Transverse colon (tissue), 4 donors: ENCODE measurements around the gene TCF19. TPM values are rescaled to one million over a fixed set of nuclear protein-coding genes. Genes with fewer than 3 reads are reported as not detected.

ENCODE experiments used
- DNase-seq: peaks from one replicate; pipeline ENCODE4 v3.0.0-alpha.2; 2019
- H3K27ac ChIP-seq, 4 donors: fragments of 200-600 bp; sonication (generic); 2 replicates each; pipeline ENCODE4 v1.5.1; 2016 to 2018; ENCODE audit warnings: inconsistent platforms in 4 of 4
- H3K27me3 ChIP-seq: fragments of 200-600 bp; sonication (generic); 2 replicates; pipeline ENCODE4 v1.5.1; 2017; ENCODE audit warnings: inconsistent platforms
- H3K36me3 ChIP-seq, 4 donors: fragments of 200-600 bp; sonication (generic); 2 replicates each; pipeline ENCODE4 v1.5.1; 2017 to 2019; ENCODE audit warnings: inconsistent platforms in 4 of 4
- H3K4me1 ChIP-seq, 4 donors: fragments of 200-600 bp; sonication (generic); 2 replicates each; pipeline ENCODE4 v1.5.1; 2017 to 2020; ENCODE audit warnings: inconsistent platforms in 4 of 4
- H3K4me3 ChIP-seq, 4 donors: fragments of 200-600 bp; sonication (generic); 1 replicate in 1 of 4; 2 replicates in 3 of 4; pipeline versions ENCODE4 v1.5.1 to v1.6.1; 2017 to 2019; ENCODE audit warnings: inconsistent platforms in 4 of 4
- H3K9me3 ChIP-seq, 2 donors: fragments of 200-600 bp; sonication (generic); 2 replicates each; pipeline ENCODE4 v1.5.1; 2017 to 2019; ENCODE audit warnings: inconsistent platforms in 2 of 2
- EP300 ChIP-seq: sonication (generic); formaldehyde crosslinking; IDR thresholded peaks from one replicate; pipeline ENCODE4 v1.6.1; 2017; ENCODE audit warnings: antibody characterized with exemption, low read depth
- POLR2A ChIP-seq: fragments of 450-650 bp; IDR thresholded peaks from one replicate; pipeline ENCODE4 v1.6.1; 2016; ENCODE audit warnings: antibody characterized with exemption, mild to moderate bottlenecking, moderate library complexity
- POLR2AphosphoS5 ChIP-seq, 3 donors: sonication (generic); formaldehyde crosslinking; IDR thresholded peaks; one replicate each; pipeline ENCODE4 v1.6.1; 2016; ENCODE audit warnings: antibody characterized with exemption in 3 of 3
- WGBS, 2 donors: methylation state at CpG; one replicate each; pipeline ENCODE4 v1.1.5; 2018; ENCODE audit warnings: low coverage in 1 of 2; 5-methylcytosine and 5-hydroxymethylcytosine counted together
- in situ Hi-C, 4 donors: fragments of 200-750 bp; cut with MboI; loops; one replicate each; pipeline versions ENCODE4 v1.15.0 to v1.15.1; 2017; ENCODE audit warnings: low sequenced_read_pairs in 3 of 4, low pct_ligation_motif_present in 1 of 4, low pct_unique_long_range_greater_than_20kb in 1 of 4
- intact Hi-C: fragments of 100-400 bp; cut with DNase I; formaldehyde crosslinking; loops from one replicate; pipeline ENCODE4 v1.15.1; 2023; ENCODE audit warnings: low total_unique reads
- total RNA-seq, 4 donors: library from RNA; depleted of rRNA; stranded (reverse); fragments of >200 nt; gene quantifications; one replicate each; pipeline ENCODE4 v1.1.0, GENCODE V29; 2016
- TF ChIP-seq, protein P1 (sequence below), 5 experiments: fragments of 200-600 bp in 3 of 5; fragments of 450-650 bp in 2 of 5; sonication (generic) in 3 of 5; IDR thresholded peaks; 1 replicate in 2 of 5; 2 replicates in 3 of 5; pipeline ENCODE4 v1.5.1; 2016 to 2017; ENCODE audit warnings: antibody characterized with exemption in 5 of 5, inconsistent platforms in 3 of 5, mild to moderate bottlenecking in 2 of 5, moderate library complexity in 1 of 5

Gene TCF19
- total RNA-seq, 4 donors from 2014 or later = 1.6 to 5.2 (median 3.1) TPM

DNA sequence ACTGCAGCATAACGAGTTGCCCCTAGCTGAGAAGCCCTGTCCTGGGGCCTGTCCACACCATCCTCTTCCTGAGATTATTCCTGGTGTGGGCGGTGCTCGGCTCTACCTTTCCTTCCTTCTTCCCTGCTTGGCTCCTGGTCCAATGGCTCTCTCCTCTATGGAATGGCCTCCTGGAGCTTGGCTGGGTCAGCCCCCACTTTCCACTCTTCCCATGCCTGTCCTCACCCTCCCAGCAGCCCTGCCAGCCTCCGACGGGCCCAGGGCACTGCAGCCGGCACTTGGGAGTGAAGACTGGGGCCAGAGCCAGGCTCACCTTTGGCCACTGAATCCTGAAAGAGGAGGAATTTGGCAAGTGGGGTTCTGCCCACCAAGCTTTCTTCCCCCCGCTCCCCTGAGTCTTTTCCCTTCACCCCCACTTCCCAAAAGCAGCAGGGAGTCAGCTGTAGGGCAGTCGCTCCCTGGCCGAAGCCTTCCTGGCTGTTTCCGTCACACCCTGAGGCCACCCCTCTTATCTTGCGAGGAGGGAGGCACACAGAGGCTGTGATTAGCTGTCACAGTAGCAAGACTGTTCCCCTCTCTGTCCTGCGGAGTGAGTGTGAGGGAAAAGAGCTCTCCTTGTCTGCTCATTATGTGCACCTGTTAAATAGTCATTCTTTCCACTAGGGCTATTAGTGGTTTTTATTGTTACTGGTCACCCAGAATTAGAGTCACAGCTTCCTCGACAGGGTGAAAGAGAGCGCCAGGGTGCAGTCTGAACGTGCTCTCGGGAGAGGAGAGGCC, 31.8 kb upstream of the TCF19 start:
- H3K4me3 ChIP-seq = no peak overlapping the region
- TF ChIP-seq EP300 = no peak
- TF ChIP-seq POLR2AphosphoS5 (IDR thresholded peaks at IDR 0.05) = no peak
- TF ChIP-seq, protein P1, sequence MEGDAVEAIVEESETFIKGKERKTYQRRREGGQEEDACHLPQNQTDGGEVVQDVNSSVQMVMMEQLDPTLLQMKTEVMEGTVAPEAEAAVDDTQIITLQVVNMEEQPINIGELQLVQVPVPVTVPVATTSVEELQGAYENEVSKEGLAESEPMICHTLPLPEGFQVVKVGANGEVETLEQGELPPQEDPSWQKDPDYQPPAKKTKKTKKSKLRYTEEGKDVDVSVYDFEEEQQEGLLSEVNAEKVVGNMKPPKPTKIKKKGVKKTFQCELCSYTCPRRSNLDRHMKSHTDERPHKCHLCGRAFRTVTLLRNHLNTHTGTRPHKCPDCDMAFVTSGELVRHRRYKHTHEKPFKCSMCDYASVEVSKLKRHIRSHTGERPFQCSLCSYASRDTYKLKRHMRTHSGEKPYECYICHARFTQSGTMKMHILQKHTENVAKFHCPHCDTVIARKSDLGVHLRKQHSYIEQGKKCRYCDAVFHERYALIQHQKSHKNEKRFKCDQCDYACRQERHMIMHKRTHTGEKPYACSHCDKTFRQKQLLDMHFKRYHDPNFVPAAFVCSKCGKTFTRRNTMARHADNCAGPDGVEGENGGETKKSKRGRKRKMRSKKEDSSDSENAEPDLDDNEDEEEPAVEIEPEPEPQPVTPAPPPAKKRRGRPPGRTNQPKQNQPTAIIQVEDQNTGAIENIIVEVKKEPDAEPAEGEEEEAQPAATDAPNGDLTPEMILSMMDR (IDR thresholded peaks at IDR 0.05) = no peak
- no peak overlapping the region for H3K27ac ChIP-seq
- in situ Hi-C loops = no loop called here
- intact Hi-C loops = no loop called here
- DNase-seq = no peak
- no peaks in the 10 kb centered on the region for H3K9me3 ChIP-seq
- no peaks in the 10 kb centered on the region for H3K27me3 ChIP-seq
- no peaks in the 10 kb centered on the region for H3K36me3 ChIP-seq
- peaks cover 0 to 12% (median 4%) of the 10 kb centered on the region in 4 donors for H3K4me1 ChIP-seq
- WGBS, 2 donors = 67 to 70% methylated on average over 2 to 16 of the region's 16 CpGs

DNA sequence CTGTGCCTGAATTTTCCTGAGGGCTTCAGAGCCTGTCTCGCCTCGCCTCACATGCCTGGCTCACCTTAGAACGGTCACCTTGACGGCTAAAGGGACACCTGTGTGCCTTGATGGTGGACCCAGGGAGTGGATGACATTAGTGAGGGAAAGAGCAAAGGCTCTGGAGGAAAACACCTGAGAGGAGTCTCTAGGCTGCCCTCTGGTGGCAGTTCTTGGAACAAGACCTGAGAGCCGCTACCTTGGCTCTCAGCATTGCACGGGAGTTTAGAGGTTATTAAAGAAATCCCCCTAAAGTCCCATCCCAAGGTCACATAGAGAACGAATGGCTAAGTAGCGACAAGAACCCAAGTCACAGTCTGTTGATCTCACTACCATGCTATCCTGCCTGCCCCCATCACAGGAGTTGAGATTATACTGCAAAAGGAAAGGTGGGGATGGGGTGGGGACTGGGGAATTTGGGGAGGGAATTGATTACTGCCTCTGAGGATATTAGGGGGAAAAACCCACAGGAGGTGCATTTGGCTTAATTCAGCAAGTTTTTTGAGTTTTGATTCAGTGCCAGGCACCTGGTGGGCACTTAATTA, 30.2 kb upstream of the TCF19 start:
- TF ChIP-seq POLR2AphosphoS5 (IDR thresholded peaks at IDR 0.05) (no peak), EP300 (no peak), POLR2A (no peak)
- TF ChIP-seq, protein P1 (IDR thresholded peaks at IDR 0.05) = peak; percentile 74 to 90 (median 85)
- H3K4me3 ChIP-seq = no peak overlapping the region
- intact Hi-C loops = no loop called here
- H3K27ac ChIP-seq = no peak overlapping the region
- no peaks in the 10 kb centered on the region for H3K9me3 ChIP-seq
- 4% methylated on average over 8 of the region's 8 CpGs; no CpG with 5 or more reads in 1 of the 2 donors for WGBS, 2 donors
- peaks cover 0 to 2% (median under 1%) of the 10 kb centered on the region in 4 donors for H3K4me1 ChIP-seq
- DNase-seq = peak; percentile 80
- no peaks in the 10 kb centered on the region for H3K36me3 ChIP-seq
- H3K27me3 ChIP-seq = no peaks in the 10 kb centered on the region
- in situ Hi-C loops = no loop called here

DNA sequence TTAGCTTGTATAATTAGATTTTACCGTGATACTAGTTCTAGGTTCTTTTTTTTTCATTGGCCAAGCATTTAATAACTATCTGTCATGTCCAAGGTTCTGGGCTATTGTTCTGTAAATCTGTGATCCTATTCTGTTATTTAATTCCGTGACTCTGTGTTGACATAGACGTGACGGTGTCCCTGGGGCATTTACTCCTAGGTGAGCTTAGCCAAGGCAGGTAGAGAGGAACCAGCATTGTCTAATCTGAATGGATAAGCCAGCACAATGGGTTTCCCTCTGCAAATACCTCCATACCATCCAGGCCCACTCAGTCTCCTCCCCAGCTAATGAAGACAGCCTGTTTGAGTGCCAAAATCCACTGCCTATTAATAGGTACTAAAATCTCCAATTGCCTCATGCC, 29.3 kb upstream of the TCF19 start:
- DNase-seq = no peak
- Histone ChIP-seq H3K9me3 (no peaks in the 10 kb centered on the region), H3K4me3 (no peak overlapping the region), H3K27me3 (no peaks in the 10 kb centered on the region), H3K4me1 (no peaks in the 10 kb centered on the region), H3K27ac (no peak overlapping the region), H3K36me3 (no peaks in the 10 kb centered on the region)
- in situ Hi-C loops (no loop called here), intact Hi-C loops (no loop called here)
- TF ChIP-seq EP300 = no peak
- TF ChIP-seq POLR2A = no peak
- TF ChIP-seq, protein P1 (IDR thresholded peaks at IDR 0.05) = no peak
- no peak for TF ChIP-seq POLR2AphosphoS5 (IDR thresholded peaks at IDR 0.05)
- WGBS, 2 donors = 47 to 60% methylated on average over 2 to 4 of the region's 4 CpGs

DNA sequence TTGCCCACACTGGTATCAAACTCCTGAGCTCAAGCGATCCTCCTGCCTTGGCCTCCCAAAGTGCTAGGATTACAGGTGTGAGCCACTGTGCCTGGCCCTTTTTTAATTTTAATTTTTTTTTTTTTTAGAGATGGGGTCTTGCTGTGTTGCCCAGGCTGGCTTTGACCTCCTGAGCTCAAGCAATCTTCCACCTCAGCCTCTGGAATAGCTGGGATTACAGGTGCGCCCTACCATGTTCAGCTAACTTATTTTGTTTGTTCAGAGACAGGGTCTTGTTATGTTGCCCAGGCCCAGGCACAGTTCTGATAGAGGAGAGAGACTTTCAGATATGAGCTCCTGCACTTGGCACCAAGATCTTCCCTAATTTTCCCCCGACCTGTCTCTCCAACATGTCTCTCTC, 27.6 kb upstream of the TCF19 start:
- intact Hi-C loops = no loop called here
- in situ Hi-C loops = loop anchor here in 3 of 4 donors (10.0 kb wide), 3 partner anchors 64 to 314 kb away; no protein-coding TSS in a partner anchor
- 88 to 93% methylated on average over 1 to 3 of the region's 3 CpGs for whole genome bisulfite sequencing, 2 donors
- no peak overlapping the region for H3K4me3 ChIP-seq
- no peaks in the 10 kb centered on the region for H3K36me3 ChIP-seq
- no peak overlapping the region for H3K27ac ChIP-seq
- no peaks in the 10 kb centered on the region for H3K4me1 ChIP-seq
- no peaks in the 10 kb centered on the region for H3K9me3 ChIP-seq
- H3K27me3 ChIP-seq = no peaks in the 10 kb centered on the region
- no peak for DNase-seq
- no peak for TF ChIP-seq POLR2AphosphoS5 (IDR thresholded peaks at IDR 0.05)
- no peak for TF ChIP-seq POLR2A
- TF ChIP-seq, protein P1 (IDR thresholded peaks at IDR 0.05) = no peak
- TF ChIP-seq EP300 = no peak
